HG02885 (cell line): ENCODE data around the gene CHAC2.
A peak's percentile ranks its signal among the peaks of the same experiment; 100 is the strongest.

Experiments used
- ATAC-seq: cut with Tn5 transposase; IDR thresholded peaks from one replicate; pipeline ENCODE4 v1.9.1; 2021; ENCODE audit warnings: mild to moderate bottlenecking; ENCODE audit not compliant: unreplicated experiment, poor library complexity

Gene CHAC2

DNA sequence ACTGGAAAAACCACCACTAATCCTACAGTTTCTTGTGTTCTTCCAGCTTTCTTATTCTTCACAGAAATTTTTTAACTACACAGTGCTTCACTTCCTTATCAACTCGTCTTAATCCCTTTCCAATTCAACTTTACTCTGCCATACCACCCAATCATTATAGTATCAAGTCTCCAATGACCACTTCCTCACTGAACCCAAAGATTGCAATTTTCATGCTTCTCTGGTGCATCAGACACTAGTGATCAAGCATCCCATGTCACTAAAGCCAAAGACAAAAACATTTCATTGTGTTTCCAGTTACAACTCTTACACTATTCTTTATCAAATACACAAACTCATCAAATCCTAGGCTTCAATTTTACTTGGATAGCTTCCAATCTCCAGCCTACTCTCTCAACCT, 9.5 kb downstream of the CHAC2 start:
- no peak for ATAC-seq

- ATAC-seq: no peak
Measured at GRCh38 chr2:53778536-53779162, 11.0 kb downstream of the CHAC2 start.

GRCh38 chr2:53780056-53780455, 12.5 kb downstream of the CHAC2 start:
- no peak for ATAC-seq

- ATAC-seq: no peak
Measured at GRCh38 chr2:53782676-53783075, 15.1 kb downstream of the CHAC2 start.

DNA sequence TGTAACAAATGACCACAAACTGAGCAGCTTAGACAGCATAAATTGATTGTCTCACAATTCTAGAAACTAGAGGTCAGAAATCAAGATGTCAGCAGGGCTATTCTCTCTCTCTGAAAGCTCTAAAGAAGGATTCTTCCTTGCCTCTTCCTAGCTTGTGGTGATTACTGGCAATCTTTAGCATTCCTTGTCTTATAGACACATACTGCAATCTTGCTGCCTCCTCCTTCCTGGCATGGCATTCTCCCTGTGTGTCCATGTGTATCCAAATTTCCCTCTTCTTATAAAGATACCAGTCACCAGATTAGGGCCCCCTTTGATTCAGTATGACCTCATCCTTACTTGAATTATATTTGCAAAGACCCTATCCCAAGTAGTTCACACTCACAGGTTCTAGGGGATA, 16.8 kb downstream of the CHAC2 start:
- ATAC-seq: no peak

- ATAC-seq: no peak
Measured at GRCh38 chr2:53785366-53785765, 17.8 kb downstream of the CHAC2 start.

DNA sequence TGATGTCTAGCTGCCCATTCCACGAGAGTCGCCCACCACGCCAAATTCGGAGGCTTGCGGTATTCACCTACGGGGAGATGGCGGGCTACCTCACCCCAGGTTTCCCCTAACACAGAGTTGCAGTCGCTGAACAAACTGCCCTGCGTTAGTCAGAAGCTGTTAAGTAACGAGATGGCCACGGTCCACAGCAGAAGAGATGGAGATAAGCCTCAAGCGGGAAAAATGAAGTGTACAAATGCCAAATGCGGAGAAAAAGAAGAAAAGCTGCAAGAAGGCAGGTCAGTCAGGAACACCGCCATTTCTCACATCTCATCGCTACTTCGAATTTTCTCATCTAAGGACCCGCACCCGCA, 18.7 kb downstream of the CHAC2 start:
- peak; percentile 12 for ATAC-seq

- ATAC-seq: peak; percentile 95
Measured at GRCh38 chr2:53786705-53787613, 19.4 kb downstream of the CHAC2 start, which contains the start of the genes ASB3 and ERLEC1. TSS of gene ASB3 (minus strand) at chr2:53786953. CDS start at chr2:53765572, 21,381 bp downstream. TSS of gene ERLEC1 (plus strand) at chr2:53787044. CDS start at chr2:53787211, 167 bp downstream.

GRCh38 chr2:53787614-53788289, 20.1 kb downstream of the CHAC2 start:
- ATAC-seq: no peak

DNA sequence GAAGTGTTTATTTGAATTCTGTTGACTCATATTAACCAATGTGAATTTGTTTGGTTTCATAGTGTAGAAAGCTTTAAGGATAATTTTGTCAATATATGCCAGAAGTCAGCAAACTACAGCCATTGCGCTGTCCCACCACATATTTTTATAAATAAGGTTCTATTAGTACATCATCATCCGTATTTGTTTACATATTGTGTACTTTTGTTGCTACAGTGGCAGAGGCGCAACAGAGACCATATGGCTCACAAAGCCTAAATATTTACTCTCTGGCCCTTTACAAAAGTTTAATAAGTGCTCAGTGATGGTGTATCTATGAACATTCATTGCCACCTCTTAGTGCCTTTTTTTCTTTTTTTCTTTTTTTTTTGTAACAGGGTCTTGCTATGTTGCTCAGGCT, 25.7 kb downstream of the CHAC2 start:
- ATAC-seq: no peak

DNA sequence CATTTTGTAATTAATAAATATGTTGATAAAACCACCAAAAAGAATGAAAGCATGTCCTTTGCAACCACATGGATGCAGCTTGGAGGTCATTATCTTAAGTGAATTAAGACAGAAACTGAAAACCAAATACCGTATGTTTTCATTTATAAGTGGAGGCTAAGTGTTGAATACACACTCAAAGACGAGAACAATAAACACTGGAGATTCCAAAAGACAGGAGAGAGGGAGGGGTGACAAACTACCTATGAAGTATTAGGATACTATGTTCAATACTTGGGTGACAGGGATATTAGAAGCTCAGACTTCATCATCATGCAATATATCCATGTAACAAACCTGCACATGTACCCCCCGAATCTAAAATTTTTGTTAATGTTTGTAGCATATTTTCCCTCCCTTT, 26.2 kb downstream of the CHAC2 start:
- no peak for ATAC-seq

DNA sequence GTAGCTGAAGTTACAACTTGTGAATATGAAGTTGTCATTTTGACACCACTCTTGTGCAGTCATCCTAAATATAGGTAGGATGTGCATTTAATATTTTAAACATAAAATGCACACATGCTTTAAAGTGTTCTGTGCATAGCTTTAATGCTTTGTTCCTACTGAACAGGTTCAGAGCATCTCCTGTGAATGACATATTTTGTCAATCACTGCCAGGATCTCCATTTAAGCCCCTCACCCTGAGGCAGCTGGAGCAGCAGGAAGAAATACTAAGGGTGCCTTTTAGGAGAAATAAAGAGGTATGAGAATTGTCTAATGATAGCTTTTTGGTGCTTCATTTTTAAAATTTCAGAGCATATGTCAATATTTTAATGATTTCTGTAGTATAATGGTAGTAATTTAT, 33.9 kb downstream of the CHAC2 start:
- ATAC-seq: no peak

GRCh38 chr2:53802617-53803151, 35.1 kb downstream of the CHAC2 start:
- no peak for ATAC-seq

DNA sequence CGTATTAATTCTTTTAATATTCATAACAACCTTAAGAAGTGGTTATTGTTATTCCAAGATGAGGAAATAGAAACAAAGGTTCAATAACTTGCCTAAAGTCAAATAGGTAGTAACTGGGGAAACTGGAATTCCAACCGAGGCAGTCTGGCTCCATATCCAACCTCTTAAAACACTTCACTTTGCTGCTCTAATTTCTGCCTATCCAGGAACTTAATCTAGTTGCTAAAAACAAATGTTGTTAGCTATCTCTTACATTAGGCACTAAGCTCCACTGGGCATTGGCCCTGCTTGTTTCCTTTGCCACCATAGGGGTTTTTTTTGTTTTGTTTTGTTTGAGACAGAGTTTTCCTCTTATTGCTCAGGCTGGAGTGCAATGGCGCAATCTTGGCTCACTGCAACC, 44.0 kb downstream of the CHAC2 start:
- ATAC-seq: no peak

DNA sequence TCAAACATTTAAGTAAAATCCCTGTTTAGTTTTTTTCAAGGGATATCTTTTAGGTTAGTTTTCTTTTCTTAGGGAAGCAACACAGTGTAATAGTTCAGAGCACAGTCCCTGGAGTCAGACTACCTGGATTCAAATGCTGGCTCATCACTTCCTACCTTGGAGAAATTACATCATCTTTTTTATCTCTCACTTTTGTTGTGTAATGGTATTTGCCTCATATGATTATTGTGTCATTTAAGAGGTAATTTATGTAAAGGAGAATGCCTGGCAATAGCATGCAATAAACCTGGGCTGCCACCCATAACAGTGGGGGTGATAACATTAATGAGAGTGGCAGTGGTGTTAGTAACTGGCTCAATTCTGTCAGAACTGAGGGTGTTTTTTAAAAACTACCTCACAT, 45.5 kb downstream of the CHAC2 start:
- ATAC-seq: no peak

- ATAC-seq: no peak
Measured at GRCh38 chr2:53818854-53819435, 51.3 kb downstream of the CHAC2 start.

DNA sequence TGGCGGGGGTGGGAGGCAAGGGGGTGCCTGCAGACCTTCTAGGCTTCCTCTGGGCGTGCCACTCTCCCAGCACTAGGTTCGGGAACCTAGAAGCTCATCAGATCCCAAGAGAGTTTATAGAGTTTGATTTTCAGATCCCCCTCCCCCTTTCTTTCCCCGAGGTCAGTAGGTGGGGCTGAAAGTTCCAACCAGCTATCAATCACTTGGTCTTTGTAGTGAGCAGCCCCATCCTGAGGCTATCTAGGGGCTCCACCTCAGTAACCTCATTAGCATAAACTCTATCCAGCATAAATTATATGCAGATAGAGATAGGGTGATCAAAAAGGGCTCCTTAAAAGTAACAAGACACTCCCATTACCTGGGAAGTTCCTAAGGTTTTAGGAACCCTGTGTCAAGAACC, 52.0 kb downstream of the CHAC2 start:
- no peak for ATAC-seq

GRCh38 chr2:53820048-53820447, 52.4 kb downstream of the CHAC2 start:
- no peak for ATAC-seq

- ATAC-seq: no peak
Measured at GRCh38 chr2:53820711-53821110, 53.1 kb downstream of the CHAC2 start.

GRCh38 chr2:53821810-53822209, 54.2 kb downstream of the CHAC2 start:
- ATAC-seq: no peak
